Esophagus muscularis mucosa (tissue), 3 donors: ENCODE measurements around the gene NCOA1.

Source experiments
- POLR2A ChIP-seq: fragments of 450-650 bp; IDR thresholded peaks from one replicate; pipeline ENCODE4 v1.6.1; 2017; ENCODE audit warnings: antibody characterized with exemption, moderate library complexity, mild to moderate bottlenecking, low read depth
- POLR2AphosphoS5 ChIP-seq, 2 donors: sonication (generic); formaldehyde crosslinking; IDR thresholded peaks; one replicate each; pipeline ENCODE4 v1.6.1; 2017; ENCODE audit warnings: antibody characterized with exemption in 2 of 2
- TF ChIP-seq, protein P1 (sequence below), 3 experiments: fragments of 200-600 bp in 2 of 3; fragments of 450-650 bp in 1 of 3; sonication (generic) in 2 of 3; IDR thresholded peaks; one replicate each; pipeline ENCODE4 v1.5.1; 2017 to 2019; ENCODE audit warnings: antibody characterized with exemption in 3 of 3, mild to moderate bottlenecking in 2 of 3, moderate library complexity in 1 of 3

DNA sequence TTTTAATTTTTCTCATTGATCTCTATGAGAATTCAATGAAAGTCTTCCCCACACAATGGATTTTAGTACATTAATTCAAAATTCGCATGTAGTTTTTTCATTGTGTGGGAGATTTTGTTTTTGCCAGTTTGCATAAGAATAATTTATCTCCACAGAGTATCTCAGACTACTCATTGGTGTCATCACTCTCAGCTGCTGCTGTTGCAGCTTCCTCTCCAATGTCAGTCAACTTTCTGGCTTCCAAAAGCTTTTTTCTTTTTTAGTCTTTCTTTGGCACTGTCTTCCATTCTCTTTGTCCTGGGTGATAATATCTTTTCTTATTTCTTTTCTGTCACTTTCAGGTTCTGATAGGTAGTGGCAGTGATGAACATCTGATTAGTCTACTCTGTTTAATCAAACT, 251.7 kb downstream of the NCOA1 start:
- TF ChIP-seq, protein P1, sequence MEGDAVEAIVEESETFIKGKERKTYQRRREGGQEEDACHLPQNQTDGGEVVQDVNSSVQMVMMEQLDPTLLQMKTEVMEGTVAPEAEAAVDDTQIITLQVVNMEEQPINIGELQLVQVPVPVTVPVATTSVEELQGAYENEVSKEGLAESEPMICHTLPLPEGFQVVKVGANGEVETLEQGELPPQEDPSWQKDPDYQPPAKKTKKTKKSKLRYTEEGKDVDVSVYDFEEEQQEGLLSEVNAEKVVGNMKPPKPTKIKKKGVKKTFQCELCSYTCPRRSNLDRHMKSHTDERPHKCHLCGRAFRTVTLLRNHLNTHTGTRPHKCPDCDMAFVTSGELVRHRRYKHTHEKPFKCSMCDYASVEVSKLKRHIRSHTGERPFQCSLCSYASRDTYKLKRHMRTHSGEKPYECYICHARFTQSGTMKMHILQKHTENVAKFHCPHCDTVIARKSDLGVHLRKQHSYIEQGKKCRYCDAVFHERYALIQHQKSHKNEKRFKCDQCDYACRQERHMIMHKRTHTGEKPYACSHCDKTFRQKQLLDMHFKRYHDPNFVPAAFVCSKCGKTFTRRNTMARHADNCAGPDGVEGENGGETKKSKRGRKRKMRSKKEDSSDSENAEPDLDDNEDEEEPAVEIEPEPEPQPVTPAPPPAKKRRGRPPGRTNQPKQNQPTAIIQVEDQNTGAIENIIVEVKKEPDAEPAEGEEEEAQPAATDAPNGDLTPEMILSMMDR (IDR thresholded peaks at IDR 0.05): no peak
- no peak for TF ChIP-seq POLR2A
- no peak for TF ChIP-seq POLR2AphosphoS5 (IDR thresholded peaks at IDR 0.05)
